Activated CD4-positive, alpha-beta T cell treated with anti-CD3 and anti-CD28 coated beads for 36 hours (primary cell): ENCODE measurements around the gene PINLYP. TPM values are rescaled to one million over a fixed set of nuclear protein-coding genes. Genes with fewer than 3 reads are reported as not detected.
"Not testable (repeated sequence)": the region's sequence is repeated elsewhere in the genome, so short reads cannot be mapped to it uniquely, and the experiment has no call there.

Source experiments
- ATAC-seq: fragments of 200-7000 bp; cut with Tn5 transposase; one replicate; pipeline ENCODE4 v1.10.0; 2021; ENCODE audit warnings: mild to moderate bottlenecking, moderate library complexity
- CTCF ChIA-PET: fragments of 350-600 bp; sonication (Branson Sonifier 250); formaldehyde crosslinking; loops from one replicate; lab custom pipeline; 2021; ENCODE audit warnings: antibody characterized with exemption; lab: Charles Lee
- POLR2A ChIA-PET: fragments of 350-600 bp; sonication (Branson Sonifier 250); formaldehyde crosslinking; loops from one replicate; lab custom pipeline; 2021; ENCODE audit warnings: antibody characterized with exemption, inconsistent platforms; lab: Charles Lee
- DNase-seq: peaks from one replicate; pipeline ENCODE4 v3.0.0-alpha.2; 2020
- H3K27ac Mint-ChIP-seq: one replicate; pipeline ENCODE4 v1.8.0; 2021; ENCODE audit warnings: mixed read lengths
- H3K27me3 Mint-ChIP-seq: one replicate; pipeline ENCODE4 v1.8.0; 2021; ENCODE audit warnings: mixed read lengths
- H3K36me3 Mint-ChIP-seq: one replicate; pipeline ENCODE4 v1.8.0; 2021; ENCODE audit warnings: low read depth, mixed read lengths
- H3K4me1 Mint-ChIP-seq: one replicate; pipeline ENCODE4 v1.8.0; 2021; ENCODE audit warnings: mixed read lengths
- H3K4me3 Mint-ChIP-seq: one replicate; pipeline ENCODE4 v1.8.0; 2021; ENCODE audit warnings: mild to moderate bottlenecking, moderate library complexity, mixed read lengths
- H3K9me3 Mint-ChIP-seq: one replicate; pipeline ENCODE4 v1.8.0; 2021; ENCODE audit warnings: low read depth, mixed read lengths
- intact Hi-C, 2 experiments: fragments of 100-400 bp; cut with DNase I in 1 of 2; cut with micrococcal nuclease in 1 of 2; formaldehyde crosslinking; loops; one replicate each; pipeline versions ENCODE4 v1.14.2 to v1.15.1; 2022 to 2024; cut with DNase I, micrococcal nuclease
- total RNA-seq, 2 experiments: library from RNA; stranded (reverse); gene quantifications; one replicate each; pipeline ENCODE4 v1.2.3, GENCODE V29; 2021

PINLYP gene
- total RNA-seq, 2 experiments from 2014 or later: 3.5 to 3.6 TPM

GRCh38 chr19:43534305-43534815 lies 41.2 kb upstream of the PINLYP start:
- ChIA-PET CTCF (interaction anchor here (0.6 to 4.1 kb wide), 6 partner anchors 14 to 276 kb away, joined by 5 to 24 read pairs (median 10); no protein-coding TSS in a partner anchor), POLR2A (interaction anchor here (0.6 to 2.2 kb wide), 5 partner anchors 10 to 62 kb away, joined by 4 to 6 read pairs (median 5); partner anchors contain the start of genes IRGQ and ZNF576)
- intact Hi-C loops: no loop called here
- ATAC-seq: no peak
- Mint-ChIP-seq H3K4me1 (peaks cover 17% of the 10 kb centered on the region), H3K4me3 (peak overlapping the region; percentile 83), H3K36me3 (peaks cover 24% of the 10 kb centered on the region), H3K27me3 (no peaks in the 10 kb centered on the region), H3K27ac (peak overlapping the region; percentile 97), H3K9me3 (peaks cover 5% of the 10 kb centered on the region)
- DNase-seq: no peak

GRCh38 chr19:43534816-43535761 lies 40.5 kb upstream of the PINLYP start:
- DNase-seq: peak; percentile 58
- H3K4me1 Mint-ChIP-seq: peaks cover 17% of the 10 kb centered on the region
- H3K9me3 Mint-ChIP-seq: peaks cover 5% of the 10 kb centered on the region
- intact Hi-C loops: no loop called here
- ChIA-PET POLR2A (interaction anchor here (0.6 to 2.2 kb wide), 3 partner anchors 20 to 60 kb away, joined by 3 to 5 read pairs (median 4); no protein-coding TSS in a partner anchor), CTCF (interaction anchor here (0.5 to 4.1 kb wide), 6 partner anchors 15 to 88 kb away, joined by 3 to 24 read pairs (median 4); partner anchors contain the start of gene XRCC1)
- no peak for ATAC-seq
- no peaks in the 10 kb centered on the region for H3K27me3 Mint-ChIP-seq
- peak overlapping the region; percentile 24 for H3K27ac Mint-ChIP-seq
- peak overlapping the region; percentile 22 for H3K4me3 Mint-ChIP-seq
- H3K36me3 Mint-ChIP-seq: peaks cover 29% of the 10 kb centered on the region

- ChIA-PET POLR2A (no interaction called here), CTCF (interaction anchor here (0.9 to 2.5 kb wide), 4 partner anchors 11 to 56 kb away, joined by 3 to 7 read pairs (median 5); no protein-coding TSS in a partner anchor)
- no peaks in the 10 kb centered on the region for H3K27me3 Mint-ChIP-seq
- H3K4me3 Mint-ChIP-seq: no peak overlapping the region
- peaks cover 5% of the 10 kb centered on the region for H3K9me3 Mint-ChIP-seq
- peaks cover 44% of the 10 kb centered on the region for H3K36me3 Mint-ChIP-seq
- intact Hi-C loops: no loop called here
- H3K4me1 Mint-ChIP-seq: peaks cover 5% of the 10 kb centered on the region
- H3K27ac Mint-ChIP-seq: no peak overlapping the region
- DNase-seq (no peak), ATAC-seq (no peak)
These were observed 36.7 kb upstream of the PINLYP start for GRCh38 chr19:43538922-43539321.

GRCh38 chr19:43540381-43540780 lies 35.2 kb upstream of the PINLYP start:
- POLR2A ChIA-PET: no interaction called here
- Mint-ChIP-seq H3K9me3 (peaks cover 5% of the 10 kb centered on the region), H3K27me3 (no peaks in the 10 kb centered on the region), H3K27ac (no peak overlapping the region), H3K4me3 (no peak overlapping the region), H3K36me3 (peaks cover 45% of the 10 kb centered on the region), H3K4me1 (peaks cover under 1% of the 10 kb centered on the region)
- DNase-seq: no peak
- ATAC-seq: no peak
- CTCF ChIA-PET: interaction anchor here (1.1 kb wide), 1 partner anchor 16 kb away, joined by 3 read pairs; no protein-coding TSS in a partner anchor
- intact Hi-C loops: no loop called here

GRCh38 chr19:43541920-43542650 lies 33.5 kb upstream of the PINLYP start:
- peaks cover 40% of the 10 kb centered on the region for H3K36me3 Mint-ChIP-seq
- ATAC-seq (no peak), DNase-seq (no peak)
- H3K27ac Mint-ChIP-seq: no peak overlapping the region
- ChIA-PET POLR2A (interaction anchor here (0.6 kb wide), 1 partner anchor 110 kb away, joined by 3 read pairs; no protein-coding TSS in a partner anchor), CTCF (no interaction called here)
- no peaks in the 10 kb centered on the region for H3K4me1 Mint-ChIP-seq
- H3K4me3 Mint-ChIP-seq: no peak overlapping the region
- intact Hi-C loops: no loop called here
- peaks cover 5% of the 10 kb centered on the region for H3K9me3 Mint-ChIP-seq
- H3K27me3 Mint-ChIP-seq: no peaks in the 10 kb centered on the region

- ATAC-seq: no peak
- peaks cover 25% of the 10 kb centered on the region for H3K36me3 Mint-ChIP-seq
- CTCF ChIA-PET: no interaction called here
These were observed 31.5 kb upstream of the PINLYP start for GRCh38 chr19:43544077-43544476.

GRCh38 chr19:43545276-43545675 lies 30.3 kb upstream of the PINLYP start:
- H3K27me3 Mint-ChIP-seq: no peaks in the 10 kb centered on the region
- no peaks in the 10 kb centered on the region for H3K4me1 Mint-ChIP-seq
- ChIA-PET CTCF (no interaction called here), POLR2A (no interaction called here)
- DNase-seq (no peak), ATAC-seq (no peak)
- peak overlapping the region; percentile 27 for H3K27ac Mint-ChIP-seq
- no peak overlapping the region for H3K4me3 Mint-ChIP-seq
- intact Hi-C loops: no loop called here
- H3K36me3 Mint-ChIP-seq: peaks cover 16% of the 10 kb centered on the region
- no peaks in the 10 kb centered on the region for H3K9me3 Mint-ChIP-seq

More at GRCh38 chr19:43544077-43544476, 31.5 kb upstream of the PINLYP start:
- Mint-ChIP-seq H3K9me3 (peaks cover 3% of the 10 kb centered on the region), H3K4me1 (no peaks in the 10 kb centered on the region), H3K27me3 (no peaks in the 10 kb centered on the region), H3K4me3 (no peak overlapping the region), H3K27ac (no peak overlapping the region)
- no peak for DNase-seq
- intact Hi-C loops: no loop called here
- POLR2A ChIA-PET: no interaction called here

- intact Hi-C loops: no loop called here
- peaks cover 16% of the 10 kb centered on the region for H3K36me3 Mint-ChIP-seq
- CTCF ChIA-PET: no interaction called here
These were observed 29.6 kb upstream of the PINLYP start for GRCh38 chr19:43545981-43546380.

GRCh38 chr19:43546581-43546980 lies 29.0 kb upstream of the PINLYP start:
- CTCF ChIA-PET: no interaction called here
- no peaks in the 10 kb centered on the region for H3K27me3 Mint-ChIP-seq
- no peak for DNase-seq
- no peak for ATAC-seq
- no peaks in the 10 kb centered on the region for H3K9me3 Mint-ChIP-seq
- POLR2A ChIA-PET: interaction anchor here (0.6 kb wide), 1 partner anchor 26 kb away, joined by 3 read pairs; no protein-coding TSS in a partner anchor
- H3K27ac Mint-ChIP-seq: no peak overlapping the region
- intact Hi-C loops: no loop called here
- no peak overlapping the region for H3K4me3 Mint-ChIP-seq
- H3K36me3 Mint-ChIP-seq: peaks cover 17% of the 10 kb centered on the region
- no peaks in the 10 kb centered on the region for H3K4me1 Mint-ChIP-seq

More at GRCh38 chr19:43545981-43546380, 29.6 kb upstream of the PINLYP start:
- no peak overlapping the region for H3K4me3 Mint-ChIP-seq
- no peaks in the 10 kb centered on the region for H3K27me3 Mint-ChIP-seq
- H3K9me3 Mint-ChIP-seq: no peaks in the 10 kb centered on the region
- no peak for DNase-seq
- ATAC-seq: no peak
- no peaks in the 10 kb centered on the region for H3K4me1 Mint-ChIP-seq
- POLR2A ChIA-PET: no interaction called here
- H3K27ac Mint-ChIP-seq: no peak overlapping the region

- H3K4me1 Mint-ChIP-seq, CTCF ChIA-PET, DNase-seq, H3K4me3 Mint-ChIP-seq, intact Hi-C loops, ATAC-seq, POLR2A ChIA-PET, H3K9me3 Mint-ChIP-seq, H3K27me3 Mint-ChIP-seq, H3K27ac Mint-ChIP-seq: not testable (repeated sequence)
- H3K36me3 Mint-ChIP-seq: peaks cover 19% of the 10 kb centered on the region
These were observed 27.7 kb upstream of the PINLYP start for GRCh38 chr19:43547926-43548325.

GRCh38 chr19:43548706-43549105 lies 26.9 kb upstream of the PINLYP start:
- Mint-ChIP-seq H3K27ac (no peak overlapping the region), H3K36me3 (peaks cover 12% of the 10 kb centered on the region), H3K9me3 (no peaks in the 10 kb centered on the region), H3K27me3 (no peaks in the 10 kb centered on the region), H3K4me1 (no peaks in the 10 kb centered on the region), H3K4me3 (no peak overlapping the region)
- DNase-seq (no peak), ATAC-seq (no peak)
- intact Hi-C loops: no loop called here
- ChIA-PET CTCF (no interaction called here), POLR2A (interaction anchor here (0.9 kb wide), 1 partner anchor 16 kb away, joined by 3 read pairs; no protein-coding TSS in a partner anchor)
